A673 (cell line): Measurements from ENCODE around the gene FRY. TPM values are rescaled to one million over a fixed set of nuclear protein-coding genes. Genes with fewer than 3 reads are reported as not detected.
"Not testable (repeated sequence)": the region's sequence is repeated elsewhere in the genome, so short reads cannot be mapped to it uniquely, and the experiment has no call there.

Source experiments
- Bru-seq: library from RNA; stranded (reverse); fragments of 400-500 nt; gene quantifications from one replicate; lab custom pipeline; 2021; lab: Mats Ljungman, UMichigan
- BruChase-seq, 2 experiments: library from RNA; stranded (reverse); fragments of 400-500 nt; gene quantifications; one replicate each; lab custom pipeline; 2021; lab: Mats Ljungman, UMichigan
- BruUV-seq: library from RNA; stranded (reverse); fragments of 400-500 nt; replicated peaks from 2 replicates; lab custom pipeline; 2021; lab: Mats Ljungman, UMichigan
- CTCF ChIA-PET: fragments of 300-600 bp; sonication (Branson Sonifier 250); formaldehyde crosslinking; loops from one replicate; lab custom pipeline; 2022; ENCODE audit warnings: antibody characterized with exemption; lab: Charles Lee
- POLR2A ChIA-PET: fragments of 300-600 bp; sonication (Branson Sonifier 250); formaldehyde crosslinking; loops from one replicate; lab custom pipeline; 2022; ENCODE audit warnings: antibody characterized with exemption; ENCODE audit not compliant: low non-redundant PET; lab: Charles Lee
- DNase-seq: peaks from one replicate; pipeline ENCODE4 v3.0.0-alpha.2; 2015; ENCODE audit warnings: low spot score
- H3K27ac ChIP-seq: fragments of 200-600 bp; sonication (generic); 2 replicates; pipeline ENCODE4 v1.5.1; 2016; ENCODE audit warnings: mixed run types, low read depth, mild to moderate bottlenecking, mixed read lengths, antibody characterized with exemption, low read length; ENCODE audit not compliant: poor library complexity, severe bottlenecking
- H3K27me3 ChIP-seq: fragments of 200-600 bp; sonication (generic); replicated peaks from 2 replicates; pipeline ENCODE4 v1.6.1; 2017; ENCODE audit warnings: mixed run types, low read depth, mild to moderate bottlenecking, mixed read lengths, antibody characterized with exemption, low read length; ENCODE audit not compliant: insufficient read depth, poor library complexity
- H3K36me3 ChIP-seq: fragments of 200-600 bp; sonication (generic); 2 replicates; pipeline ENCODE4 v1.6.1; 2016; ENCODE audit warnings: mixed run types, mild to moderate bottlenecking, mixed read lengths, antibody characterized with exemption, low read length; ENCODE audit not compliant: insufficient read depth, poor library complexity, severe bottlenecking
- H3K4me1 ChIP-seq: fragments of 200-600 bp; sonication (generic); 2 replicates; pipeline ENCODE4 v1.6.1; 2017; ENCODE audit warnings: mixed run types, mild to moderate bottlenecking, mixed read lengths, antibody characterized with exemption, low read length; ENCODE audit not compliant: insufficient read depth, poor library complexity, severe bottlenecking
- H3K4me3 ChIP-seq: fragments of 200-600 bp; sonication (generic); 2 replicates; pipeline ENCODE4 v1.5.1; 2016; ENCODE audit warnings: low read depth, mixed run types, mild to moderate bottlenecking, mixed read lengths, low read length; ENCODE audit not compliant: poor library complexity, severe bottlenecking
- H3K9me3 ChIP-seq: fragments of 200-600 bp; sonication (generic); 2 replicates; pipeline ENCODE4 v1.6.1; 2016; ENCODE audit warnings: mixed run types, low read depth, mild to moderate bottlenecking, mixed read lengths, antibody characterized with exemption, low read length; ENCODE audit not compliant: poor library complexity, severe bottlenecking
- EZH2 ChIP-seq: fragments of 200-600 bp; sonication (generic); IDR thresholded peaks from 2 replicates; pipeline ENCODE4 v1.6.1; 2017; ENCODE audit warnings: borderline replicate concordance, low read depth, mild to moderate bottlenecking, mixed read lengths, antibody characterized with exemption, low read length; ENCODE audit not compliant: poor library complexity, severe bottlenecking
- intact Hi-C: fragments of 100-400 bp; cut with micrococcal nuclease; formaldehyde crosslinking; loops from one replicate; pipeline ENCODE4 v1.10.0; 2022; ENCODE audit not compliant: unreplicated experiment
- long read RNA-seq: library from polyadenylated mRNA; stranded (forward); transcript quantifications from one replicate; pipeline ENCODE4 v2.0.0, GENCODE V29; 2022
- total RNA-seq: library from RNA; stranded (reverse); gene quantifications from 2 replicates; pipeline ENCODE4 v1.2.3, GENCODE V29; 2021
- TF ChIP-seq, protein P1 (sequence below): fragments of 300-800, 200-600 bp; sonication (generic); conservative IDR thresholded peaks from 2 replicates; pipeline ENCODE4 v1.5.1; 2017; ENCODE audit warnings: low read depth, mild to moderate bottlenecking, antibody characterized with exemption, low read length, moderate library complexity, mixed read lengths

The FRY gene
- 0.37 and 0.58 TPM in 2 replicates for total RNA-seq
- Bru-seq, nascent RNA = percentile 17 among the genes with signal in this experiment
- percentile 14 among the genes with signal in this experiment for BruChase-seq, experiment 1, labeled RNA remaining after a 2-hour chase
- BruChase-seq, experiment 2, labeled RNA remaining after a 6-hour chase = percentile 16 among the genes with signal in this experiment
- long read RNA-seq = 0 reads

DNA sequence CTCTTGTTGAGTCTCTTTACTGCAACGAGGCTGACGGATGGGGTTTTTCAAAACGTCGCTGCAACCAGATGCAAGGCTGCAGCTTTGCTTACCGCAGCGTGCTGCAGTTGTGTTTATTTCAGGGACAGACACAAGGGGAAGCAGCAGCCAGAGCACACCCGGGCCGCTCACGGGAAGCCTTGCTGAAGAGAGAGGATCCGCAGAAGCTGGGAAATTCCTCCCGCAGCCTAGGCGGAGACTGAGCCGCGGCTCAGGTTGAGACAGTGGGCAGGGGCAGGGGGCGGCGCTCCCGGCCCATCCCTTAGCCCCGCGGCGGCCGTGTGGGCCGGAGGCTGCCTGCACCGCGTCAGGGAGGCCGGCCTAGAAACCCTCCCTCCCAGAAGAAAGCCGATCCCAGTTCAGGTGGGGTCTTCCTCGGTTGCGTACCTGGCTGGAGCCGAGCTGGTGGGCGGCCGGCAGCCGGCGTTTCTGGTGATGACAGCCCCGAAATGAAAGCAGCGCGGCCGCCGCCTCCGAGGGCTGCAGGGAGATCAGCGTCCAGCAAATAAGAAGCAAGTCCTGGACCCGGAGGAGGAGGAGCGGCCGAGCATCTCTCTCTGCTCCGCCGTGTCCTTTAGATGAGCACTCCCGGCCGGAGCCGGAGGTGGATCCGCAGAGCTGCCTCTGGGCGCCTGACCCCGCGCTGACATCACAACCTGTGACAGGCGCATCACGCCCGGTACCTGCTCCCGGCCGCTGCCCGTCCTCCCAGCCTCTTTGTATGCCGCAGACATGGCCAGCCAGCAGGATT, at the start of gene FRY:
TSS of gene FRY (plus strand) at position 750 of the 790 bp plus-strand sequence. CDS start at position 772, 22 bp downstream.
- Histone ChIP-seq H3K4me3 (peak within 1 kb of the TSS; percentile 52), H3K27ac (no peak within 1 kb of the TSS), H3K36me3 (no peaks in the 10 kb centered on the region), H3K27me3 (peaks cover 35% of the 10 kb centered on the region), H3K4me1 (no peaks in the 10 kb centered on the region), H3K9me3 (no peaks in the 10 kb centered on the region)
- ChIA-PET CTCF (no interaction called here), POLR2A (no interaction called here)
- intact Hi-C loops = no loop called here
- peak; percentile 48 for TF ChIP-seq EZH2
- TF ChIP-seq, protein P1, sequence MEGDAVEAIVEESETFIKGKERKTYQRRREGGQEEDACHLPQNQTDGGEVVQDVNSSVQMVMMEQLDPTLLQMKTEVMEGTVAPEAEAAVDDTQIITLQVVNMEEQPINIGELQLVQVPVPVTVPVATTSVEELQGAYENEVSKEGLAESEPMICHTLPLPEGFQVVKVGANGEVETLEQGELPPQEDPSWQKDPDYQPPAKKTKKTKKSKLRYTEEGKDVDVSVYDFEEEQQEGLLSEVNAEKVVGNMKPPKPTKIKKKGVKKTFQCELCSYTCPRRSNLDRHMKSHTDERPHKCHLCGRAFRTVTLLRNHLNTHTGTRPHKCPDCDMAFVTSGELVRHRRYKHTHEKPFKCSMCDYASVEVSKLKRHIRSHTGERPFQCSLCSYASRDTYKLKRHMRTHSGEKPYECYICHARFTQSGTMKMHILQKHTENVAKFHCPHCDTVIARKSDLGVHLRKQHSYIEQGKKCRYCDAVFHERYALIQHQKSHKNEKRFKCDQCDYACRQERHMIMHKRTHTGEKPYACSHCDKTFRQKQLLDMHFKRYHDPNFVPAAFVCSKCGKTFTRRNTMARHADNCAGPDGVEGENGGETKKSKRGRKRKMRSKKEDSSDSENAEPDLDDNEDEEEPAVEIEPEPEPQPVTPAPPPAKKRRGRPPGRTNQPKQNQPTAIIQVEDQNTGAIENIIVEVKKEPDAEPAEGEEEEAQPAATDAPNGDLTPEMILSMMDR = 0 out of 2 replicates have a peak, but pooled peaks have one; percentile 16
- DNase-seq = peak; percentile 42
- BruUV-seq = no TSS peak

DNA sequence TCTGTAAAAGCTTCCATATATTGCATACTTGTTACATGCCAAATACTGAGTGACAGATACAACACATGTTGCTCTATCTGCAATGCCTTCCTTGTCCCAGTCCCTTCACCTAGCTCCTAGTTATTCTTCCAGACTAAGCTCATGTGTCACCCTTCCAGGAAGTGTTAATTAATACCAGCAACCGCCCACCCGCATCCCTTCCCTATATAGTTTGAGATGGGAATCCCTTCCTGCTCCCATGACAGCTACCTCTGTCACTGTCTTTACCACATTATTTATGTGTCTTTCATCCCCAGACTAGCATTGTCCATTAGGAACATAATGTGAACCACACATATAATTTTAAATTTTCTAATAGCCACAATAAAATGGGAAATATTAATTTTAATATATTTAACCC, 49.5 kb upstream of the FRY start:
- H3K9me3 ChIP-seq = no peaks in the 10 kb centered on the region
- no peak overlapping the region for H3K27ac ChIP-seq
- intact Hi-C loops = no loop called here
- no peak for DNase-seq
- no peaks in the 10 kb centered on the region for H3K27me3 ChIP-seq
- H3K4me1 ChIP-seq = no peaks in the 10 kb centered on the region
- BruUV-seq = no TSS peak
- no peak for TF ChIP-seq EZH2
- TF ChIP-seq, protein P1 = no peak
- ChIA-PET CTCF (no interaction called here), POLR2A (no interaction called here)
- no peaks in the 10 kb centered on the region for H3K36me3 ChIP-seq
- no peak overlapping the region for H3K4me3 ChIP-seq

DNA sequence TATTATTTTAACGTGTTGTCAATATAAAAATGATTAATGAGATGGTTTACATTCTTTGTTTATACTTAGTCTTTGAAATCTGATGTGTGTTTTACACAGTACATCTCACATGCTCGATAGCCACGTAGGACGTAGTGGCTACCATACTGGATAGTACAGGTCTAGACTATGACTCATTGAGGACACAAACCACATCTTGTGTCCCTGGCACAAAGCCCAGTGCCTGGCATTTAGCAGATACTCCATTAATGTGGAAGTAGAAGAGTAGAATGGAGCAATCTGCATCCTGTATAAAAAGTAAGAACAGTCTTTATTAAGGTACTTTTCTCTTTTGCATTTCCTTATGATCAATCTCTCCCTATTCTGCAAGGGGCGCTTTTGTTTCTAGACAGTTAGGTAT, 49.0 kb upstream of the FRY start:
- H3K4me1 ChIP-seq = no peaks in the 10 kb centered on the region
- TF ChIP-seq EZH2 = no peak
- TF ChIP-seq, protein P1 = no peak
- intact Hi-C loops = no loop called here
- no peak overlapping the region for H3K27ac ChIP-seq
- ChIA-PET CTCF (no interaction called here), POLR2A (no interaction called here)
- no peak overlapping the region for H3K4me3 ChIP-seq
- no peaks in the 10 kb centered on the region for H3K36me3 ChIP-seq
- H3K9me3 ChIP-seq = no peaks in the 10 kb centered on the region
- no peaks in the 10 kb centered on the region for H3K27me3 ChIP-seq
- BruUV-seq = no TSS peak
- DNase-seq = peak; percentile 50

DNA sequence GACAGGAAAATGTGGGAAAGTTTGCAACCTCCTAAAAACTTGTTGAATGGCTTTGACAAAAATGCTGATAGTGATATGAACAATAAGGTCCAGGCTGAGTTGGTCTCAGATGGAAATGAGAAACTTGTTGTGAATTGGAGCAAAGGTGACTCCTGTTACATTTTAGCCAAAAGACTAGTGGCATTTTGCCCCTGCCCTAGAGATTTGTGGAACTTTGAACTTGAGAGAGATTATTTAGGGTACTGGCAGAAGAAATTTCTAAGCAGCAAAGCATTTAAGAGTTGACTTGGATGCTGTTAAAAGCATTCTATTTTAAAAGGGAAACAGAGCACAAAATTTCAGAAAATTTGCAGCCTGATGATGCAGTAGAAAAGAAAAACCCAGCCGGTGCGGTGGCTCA, 47.9 kb upstream of the FRY start:
- H3K27me3 ChIP-seq, H3K4me3 ChIP-seq, intact Hi-C loops, BruUV-seq, DNase-seq, H3K27ac ChIP-seq, H3K4me1 ChIP-seq, H3K9me3 ChIP-seq, H3K36me3 ChIP-seq, CTCF ChIA-PET, POLR2A ChIA-PET: not testable (repeated sequence)

DNA sequence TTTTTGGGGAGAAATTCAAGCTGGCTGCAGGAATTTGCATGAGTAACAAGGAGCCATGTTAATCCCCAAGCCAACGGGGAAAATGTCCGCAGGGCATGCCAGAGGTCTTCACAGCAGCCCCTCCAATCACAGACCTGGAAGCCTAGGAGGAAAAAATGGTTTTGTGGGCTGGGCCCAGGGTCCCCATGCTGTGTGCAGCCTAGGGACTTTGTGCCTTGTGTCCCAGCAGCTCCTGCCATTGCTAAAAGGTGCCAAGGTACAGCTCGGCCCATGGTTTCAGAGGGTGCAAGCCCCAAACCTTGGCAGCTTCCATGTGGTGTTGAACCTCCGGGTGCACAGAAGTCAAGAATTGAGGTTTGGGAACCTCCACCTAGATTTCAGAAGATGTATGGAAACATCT, 47.2 kb upstream of the FRY start:
- H3K27ac ChIP-seq, H3K36me3 ChIP-seq, H3K4me1 ChIP-seq, DNase-seq, POLR2A ChIA-PET, intact Hi-C loops, H3K27me3 ChIP-seq, CTCF ChIA-PET, H3K9me3 ChIP-seq, H3K4me3 ChIP-seq, BruUV-seq: not testable (repeated sequence)
